Sigmoid colon (tissue), 7 donors: Measurements from ENCODE around the gene BRSK1. TPM values are rescaled to one million over a fixed set of nuclear protein-coding genes. Genes with fewer than 3 reads are reported as not detected.

Experiments
- DNase-seq: peaks from one replicate; pipeline ENCODE4 v3.0.0-alpha.2; 2019
- H3K27ac ChIP-seq, 4 donors: fragments of 200-600 bp; sonication (generic); one replicate each; pipeline ENCODE4 v1.5.1; 2016 to 2019; ENCODE audit warnings: mild to moderate bottlenecking in 1 of 4
- H3K27me3 ChIP-seq, 3 donors: fragments of 200-600 bp; sonication (generic); one replicate each; pipeline ENCODE4 v1.5.1; 2019; ENCODE audit warnings: mild to moderate bottlenecking in 1 of 3
- H3K36me3 ChIP-seq, 4 donors: fragments of 200-600 bp; sonication (generic); one replicate each; pipeline ENCODE4 v1.5.1; 2016 to 2019
- H3K4me1 ChIP-seq, 4 donors: fragments of 200-600 bp; sonication (generic); one replicate each; pipeline ENCODE4 v1.5.1; 2017 to 2019
- H3K4me3 ChIP-seq, 4 donors: fragments of 200-600 bp; sonication (generic); one replicate each; pipeline ENCODE4 v1.5.1; 2017 to 2019; ENCODE audit warnings: mild to moderate bottlenecking in 2 of 4, moderate library complexity in 1 of 4
- H3K9me3 ChIP-seq, 4 donors: fragments of 200-600 bp in 3 of 4; sonication (generic) in 3 of 4; one replicate each; pipeline versions ENCODE4 v1.5.1 to v1.6.1; 2013 to 2019
- EP300 ChIP-seq, 4 donors: sonication (generic); formaldehyde crosslinking; IDR thresholded peaks; one replicate each; pipeline ENCODE4 v1.6.1; 2017; ENCODE audit warnings: antibody characterized with exemption in 4 of 4
- POLR2A ChIP-seq, 2 donors: fragments of 450-650 bp; IDR thresholded peaks; one replicate each; pipeline ENCODE4 v1.6.1; 2016; ENCODE audit warnings: antibody characterized with exemption in 2 of 2, mild to moderate bottlenecking in 2 of 2, moderate library complexity in 2 of 2
- POLR2AphosphoS5 ChIP-seq, 4 donors: sonication (generic); formaldehyde crosslinking; IDR thresholded peaks; one replicate each; pipeline ENCODE4 v1.6.1; 2017; ENCODE audit warnings: antibody characterized with exemption in 4 of 4
- WGBS, 2 donors: extraction: QIAGEN DNeasy Blood & Tissue Kit; methylation state at CpG; one replicate each; pipeline ENCODE4 v1.1.7; 2013; 5-methylcytosine and 5-hydroxymethylcytosine counted together
- intact Hi-C: fragments of 100-400 bp; cut with DNase I; formaldehyde crosslinking; loops from one replicate; pipeline ENCODE4 v1.15.1; 2023
- polyA plus RNA-seq, 3 donors: library from polyadenylated mRNA; stranded (reverse); fragments of 200-250 nt; gene quantifications; one replicate each; pipeline ENCODE4 v1.2.3, GENCODE V29; 2013
- total RNA-seq, 4 donors: library from RNA; depleted of rRNA; stranded (reverse); fragments of >200 nt; gene quantifications; one replicate each; pipeline ENCODE4 v1.1.0, GENCODE V29; 2016
- TF ChIP-seq, protein P1 (sequence below), 4 experiments: fragments of 450-650 bp in 3 of 4; fragments of 200-600 bp in 1 of 4; IDR thresholded peaks; one replicate each; pipeline ENCODE4 v1.5.1; 2016 to 2019; ENCODE audit warnings: antibody characterized with exemption in 4 of 4, mild to moderate bottlenecking in 3 of 4, moderate library complexity in 2 of 4
- donor health status: healthy with polysubstance abuse.
- donor health status: Bipolar disorder and iron deficiency.
- donor health status: healthy.

The BRSK1 gene
- total and polyA plus RNA-seq, 7 donors = 2.9 to 20.6 (median 6.0) TPM; not detected in 1

DNA sequence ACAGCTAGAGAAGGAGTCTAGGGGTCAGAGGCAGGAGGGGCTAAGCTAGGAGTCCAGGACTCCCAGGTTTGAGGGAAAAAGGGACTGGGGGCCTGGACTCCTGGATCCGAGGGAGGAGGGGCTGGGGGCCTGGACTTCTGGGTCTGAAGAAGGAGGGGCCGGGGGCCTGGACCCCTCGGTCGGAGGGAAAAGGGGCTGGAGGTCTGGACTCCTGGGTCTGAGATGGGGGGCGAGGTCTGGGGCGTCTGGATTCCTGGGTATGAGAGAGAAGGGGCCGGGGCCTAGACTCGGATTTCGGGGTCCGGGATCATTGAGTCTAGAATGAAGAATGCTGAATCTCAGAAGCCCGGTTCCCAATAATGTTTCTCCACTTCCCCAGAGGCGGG, 18.5 kb downstream of the BRSK1 start:
- 70 to 78% methylated on average over 12 of the region's 12 CpGs for WGBS, 2 donors
- TF ChIP-seq EP300 (IDR thresholded peaks at IDR 0.05) (no peak), POLR2A (IDR thresholded peaks at IDR 0.05) (no peak), POLR2AphosphoS5 (IDR thresholded peaks at IDR 0.05) (no peak)
- TF ChIP-seq, protein P1, sequence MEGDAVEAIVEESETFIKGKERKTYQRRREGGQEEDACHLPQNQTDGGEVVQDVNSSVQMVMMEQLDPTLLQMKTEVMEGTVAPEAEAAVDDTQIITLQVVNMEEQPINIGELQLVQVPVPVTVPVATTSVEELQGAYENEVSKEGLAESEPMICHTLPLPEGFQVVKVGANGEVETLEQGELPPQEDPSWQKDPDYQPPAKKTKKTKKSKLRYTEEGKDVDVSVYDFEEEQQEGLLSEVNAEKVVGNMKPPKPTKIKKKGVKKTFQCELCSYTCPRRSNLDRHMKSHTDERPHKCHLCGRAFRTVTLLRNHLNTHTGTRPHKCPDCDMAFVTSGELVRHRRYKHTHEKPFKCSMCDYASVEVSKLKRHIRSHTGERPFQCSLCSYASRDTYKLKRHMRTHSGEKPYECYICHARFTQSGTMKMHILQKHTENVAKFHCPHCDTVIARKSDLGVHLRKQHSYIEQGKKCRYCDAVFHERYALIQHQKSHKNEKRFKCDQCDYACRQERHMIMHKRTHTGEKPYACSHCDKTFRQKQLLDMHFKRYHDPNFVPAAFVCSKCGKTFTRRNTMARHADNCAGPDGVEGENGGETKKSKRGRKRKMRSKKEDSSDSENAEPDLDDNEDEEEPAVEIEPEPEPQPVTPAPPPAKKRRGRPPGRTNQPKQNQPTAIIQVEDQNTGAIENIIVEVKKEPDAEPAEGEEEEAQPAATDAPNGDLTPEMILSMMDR (IDR thresholded peaks at IDR 0.05) = no peak
- no peak overlapping the region for H3K27ac ChIP-seq
- H3K4me1 ChIP-seq = peaks cover 0 to 13% (median 10%) of the 10 kb centered on the region in 4 donors
- no peaks in the 10 kb centered on the region for H3K9me3 ChIP-seq
- intact Hi-C loops = loop anchor here (1.0 to 5.0 kb wide), 2 partner anchors 40 to 81 kb away; no protein-coding TSS in a partner anchor
- DNase-seq = no peak
- H3K4me3 ChIP-seq = peak overlapping the region in 2 of 4 donors; percentile 38 to 44
- peaks cover 4 to 60% (median 18%) of the 10 kb centered on the region in 4 donors for H3K36me3 ChIP-seq
- no peaks in the 10 kb centered on the region for H3K27me3 ChIP-seq

DNA sequence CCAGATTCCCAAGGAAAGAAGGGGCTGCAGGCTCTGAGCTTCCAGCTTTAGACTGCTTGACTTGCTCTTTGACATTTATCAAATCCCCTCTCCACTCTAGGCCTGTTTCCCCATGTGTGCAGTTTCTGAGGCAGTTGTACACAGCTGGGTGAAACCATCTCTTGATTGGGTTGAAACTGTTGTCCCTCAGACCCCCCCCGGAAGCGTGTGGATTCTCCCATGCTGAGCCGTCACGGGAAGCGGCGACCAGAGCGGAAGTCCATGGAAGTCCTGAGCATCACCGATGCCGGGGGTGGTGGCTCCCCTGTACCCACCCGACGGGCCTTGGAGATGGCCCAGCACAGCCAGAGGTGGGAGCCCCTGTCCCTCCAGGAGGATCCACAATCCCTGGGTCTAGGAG, 19.7 kb downstream of the BRSK1 start:
- Histone ChIP-seq H3K4me3 (no peak overlapping the region), H3K27me3 (no peaks in the 10 kb centered on the region), H3K9me3 (no peaks in the 10 kb centered on the region), H3K4me1 (peaks cover 0 to 13% (median 10%) of the 10 kb centered on the region in 4 donors), H3K27ac (no peak overlapping the region), H3K36me3 (peaks cover 4 to 57% (median 18%) of the 10 kb centered on the region in 4 donors)
- TF ChIP-seq EP300 (IDR thresholded peaks at IDR 0.05) (no peak), POLR2AphosphoS5 (IDR thresholded peaks at IDR 0.05) (no peak)
- 92 to 95% methylated on average over 11 of the region's 11 CpGs for WGBS, 2 donors
- intact Hi-C loops = loop anchor here (5.0 kb wide), 1 partner anchor 39 kb away; no protein-coding TSS in a partner anchor
- no peak for DNase-seq

DNA sequence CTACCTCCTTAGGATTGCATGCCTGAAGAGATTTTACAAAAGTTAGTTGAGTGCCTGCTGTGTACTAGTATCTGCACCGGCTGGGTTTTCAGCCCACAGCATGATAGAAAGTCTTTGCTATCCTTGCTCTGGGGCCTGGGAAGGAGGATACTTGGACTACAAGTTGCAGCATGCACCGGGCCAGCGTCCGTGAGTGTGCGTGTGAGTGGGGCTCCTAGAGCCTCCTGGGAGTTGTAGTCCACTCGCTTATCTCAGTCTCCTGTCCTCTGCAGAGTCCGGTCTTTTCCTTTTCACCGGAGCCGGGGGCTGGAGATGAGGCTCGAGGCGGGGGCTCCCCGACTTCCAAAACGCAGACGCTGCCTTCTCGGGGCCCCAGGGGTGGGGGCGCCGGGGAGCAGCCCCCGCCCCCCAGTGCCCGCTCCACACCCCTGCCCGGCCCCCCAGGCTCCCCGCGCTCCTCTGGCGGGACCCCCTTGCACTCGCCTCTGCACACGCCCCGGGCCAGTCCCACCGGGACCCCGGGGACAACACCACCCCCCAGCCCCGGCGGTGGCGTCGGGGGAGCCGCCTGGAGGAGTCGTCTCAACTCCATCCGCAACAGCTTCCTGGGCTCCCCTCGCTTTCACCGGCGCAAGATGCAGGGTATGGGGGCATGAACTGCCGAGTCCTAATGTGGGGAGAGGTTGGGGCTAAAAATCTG, 20.6 kb downstream of the BRSK1 start:
- WGBS, 2 donors = 92 to 94% methylated on average over 39 of the region's 39 CpGs
- Histone ChIP-seq H3K27me3 (no peaks in the 10 kb centered on the region), H3K36me3 (peaks cover 4 to 58% (median 18%) of the 10 kb centered on the region in 4 donors), H3K4me3 (no peak overlapping the region), H3K27ac (no peak overlapping the region), H3K4me1 (peaks cover 0 to 13% (median 10%) of the 10 kb centered on the region in 4 donors), H3K9me3 (no peaks in the 10 kb centered on the region)
- intact Hi-C loops = loop anchor here (5.0 kb wide), 1 partner anchor 38 kb away; no protein-coding TSS in a partner anchor
- DNase-seq = no peak
- TF ChIP-seq EP300 (IDR thresholded peaks at IDR 0.05) (no peak), POLR2A (IDR thresholded peaks at IDR 0.05) (no peak), POLR2AphosphoS5 (IDR thresholded peaks at IDR 0.05) (no peak)
- TF ChIP-seq, protein P1 (IDR thresholded peaks at IDR 0.05) = no peak

DNA sequence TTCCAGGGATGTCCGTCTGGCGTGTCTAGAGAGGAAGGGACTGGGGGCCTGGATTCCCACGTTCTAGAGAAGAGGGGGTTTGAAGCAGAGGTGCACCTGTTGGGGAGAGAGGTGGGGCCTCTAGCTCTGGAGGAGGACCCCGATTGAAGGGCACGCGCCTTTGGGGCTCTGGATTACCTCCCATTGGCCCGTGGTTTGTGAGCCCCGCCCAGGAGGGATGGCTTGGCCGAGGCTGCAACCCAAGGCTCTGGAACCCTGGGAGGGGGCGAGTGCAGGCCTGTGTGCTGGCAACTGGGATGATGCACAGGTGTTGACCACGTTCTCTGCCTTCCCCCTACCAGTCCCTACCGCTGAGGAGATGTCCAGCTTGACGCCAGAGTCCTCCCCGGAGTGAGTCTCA, 21.2 kb downstream of the BRSK1 start:
- peaks cover 4 to 58% (median 19%) of the 10 kb centered on the region in 4 donors for H3K36me3 ChIP-seq
- no peak for DNase-seq
- intact Hi-C loops = loop anchor here (5.0 kb wide), 1 partner anchor 37 kb away; no protein-coding TSS in a partner anchor
- no peak overlapping the region for H3K27ac ChIP-seq
- no peaks in the 10 kb centered on the region for H3K27me3 ChIP-seq
- no peak overlapping the region for H3K4me3 ChIP-seq
- 78 to 87% methylated on average over 14 of the region's 14 CpGs for WGBS, 2 donors
- TF ChIP-seq POLR2A (IDR thresholded peaks at IDR 0.05) (no peak), POLR2AphosphoS5 (IDR thresholded peaks at IDR 0.05) (no peak), EP300 (IDR thresholded peaks at IDR 0.05) (no peak)
- TF ChIP-seq, protein P1 (IDR thresholded peaks at IDR 0.05) = no peak
- no peaks in the 10 kb centered on the region for H3K9me3 ChIP-seq
- H3K4me1 ChIP-seq = peaks cover 0 to 13% (median 10%) of the 10 kb centered on the region in 4 donors

DNA sequence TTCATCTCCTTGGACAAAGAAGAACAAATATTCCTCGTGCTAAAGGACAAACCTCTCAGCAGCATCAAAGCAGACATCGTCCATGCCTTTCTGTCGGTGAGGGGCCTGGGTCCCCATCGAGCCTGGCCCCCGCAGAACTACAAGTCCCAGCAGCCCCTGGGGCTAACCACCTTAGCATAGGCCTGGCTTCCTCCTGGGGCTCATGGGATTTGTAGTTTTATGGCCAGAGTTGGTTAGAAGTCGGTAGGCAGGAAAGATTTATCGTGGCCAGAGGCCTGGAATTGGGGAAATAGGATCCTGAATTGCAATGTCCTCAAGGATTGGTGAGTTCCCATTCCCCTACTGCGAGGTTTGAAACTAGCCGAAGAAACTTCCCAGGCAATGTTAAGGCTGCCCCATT, 21.7 kb downstream of the BRSK1 start:
- no peak for DNase-seq
- Histone ChIP-seq H3K4me3 (no peak overlapping the region), H3K4me1 (peaks cover 0 to 13% (median 10%) of the 10 kb centered on the region in 4 donors), H3K36me3 (peaks cover 4 to 58% (median 19%) of the 10 kb centered on the region in 4 donors), H3K27ac (no peak overlapping the region), H3K9me3 (no peaks in the 10 kb centered on the region), H3K27me3 (no peaks in the 10 kb centered on the region)
- intact Hi-C loops = no loop called here
- TF ChIP-seq, protein P1 (IDR thresholded peaks at IDR 0.05) = no peak
- no peak for TF ChIP-seq POLR2A (IDR thresholded peaks at IDR 0.05)
- TF ChIP-seq EP300 (IDR thresholded peaks at IDR 0.05) = no peak
- no peak for TF ChIP-seq POLR2AphosphoS5 (IDR thresholded peaks at IDR 0.05)
- 79 to 86% methylated on average over 9 of the region's 9 CpGs for WGBS, 2 donors
